ENCODE measurements around the gene EXOG. TPM values are rescaled to one million over a fixed set of nuclear protein-coding genes. Genes with fewer than 3 reads are reported as not detected.
A peak's percentile ranks its signal among the peaks of the same experiment; 100 is the strongest.

EXOG gene
- total and polyA plus RNA-seq, 10 donors: 3.9 to 20.9 (median 18.1) TPM

GRCh38 chr3:38563070-38563885, 67.1 kb downstream of the EXOG start:
- 86 to 91% (median 87%) methylated on average over 14 to 15 of the region's 15 CpGs for WGBS, 5 donors
- H3K27me3 ChIP-seq (replicated peaks in 1 of 7): peaks cover 0 to 8% (median 0%) of the 10 kb centered on the region in 7 donors
- no peak overlapping the region for H3K4me3 ChIP-seq
- no peaks in the 10 kb centered on the region for H3K9me3 ChIP-seq
- peaks cover 0 to 11% (median 0%) of the 10 kb centered on the region in 6 donors for H3K36me3 ChIP-seq
- intact Hi-C loops (cut with DNase I; ENCODE audit: low total_unique reads): no loop called here
- H3K4me1 ChIP-seq: no peaks in the 10 kb centered on the region
- no peak for TF ChIP-seq POLR2AphosphoS5 (IDR thresholded peaks at IDR 0.05)
- no peak for TF ChIP-seq POLR2A (IDR thresholded peaks at IDR 0.05)
- no peak for TF ChIP-seq CTCF (IDR thresholded peaks at IDR 0.05 in 8 of 11, conservative IDR thresholded peaks at IDR 0.05 in 3 of 11)
- DNase-seq: peak; percentile 59
- H3K27ac ChIP-seq: no peak overlapping the region

- peaks cover 0 to 11% (median 0%) of the 10 kb centered on the region in 6 donors for H3K36me3 ChIP-seq
- WGBS, 5 donors: 87 to 92% (median 91%) methylated on average over 10 of the region's 10 CpGs
- intact Hi-C loops (cut with DNase I; ENCODE audit: low total_unique reads): no loop called here
- no peak for TF ChIP-seq CTCF (IDR thresholded peaks at IDR 0.05 in 8 of 11, conservative IDR thresholded peaks at IDR 0.05 in 3 of 11)
- no peak for TF ChIP-seq POLR2AphosphoS5 (IDR thresholded peaks at IDR 0.05)
- no peak for TF ChIP-seq POLR2A (IDR thresholded peaks at IDR 0.05)
- peak; percentile 15 for DNase-seq
- peaks cover 0 to 8% (median 0%) of the 10 kb centered on the region in 7 donors for H3K27me3 ChIP-seq (replicated peaks in 1 of 7)
- no peak overlapping the region for H3K27ac ChIP-seq
- H3K9me3 ChIP-seq: no peaks in the 10 kb centered on the region
- no peak overlapping the region for H3K4me3 ChIP-seq
- no peaks in the 10 kb centered on the region for H3K4me1 ChIP-seq
Observed at GRCh38 chr3:38563886-38564270, 67.7 kb downstream of the EXOG start.

- intact Hi-C loops (cut with DNase I; ENCODE audit: low total_unique reads): no loop called here
- Histone ChIP-seq H3K4me3 (no peak overlapping the region), H3K36me3 (peaks cover 0 to 11% (median 0%) of the 10 kb centered on the region in 6 donors), H3K27me3 (replicated peaks in 1 of 7) (peaks cover 0 to 8% (median 0%) of the 10 kb centered on the region in 7 donors), H3K27ac (no peak overlapping the region), H3K4me1 (no peaks in the 10 kb centered on the region), H3K9me3 (no peaks in the 10 kb centered on the region)
- 83 to 97% (median 94%) methylated on average over 4 to 6 of the region's 6 CpGs for WGBS, 5 donors
- no peak for TF ChIP-seq POLR2AphosphoS5 (IDR thresholded peaks at IDR 0.05)
- no peak for TF ChIP-seq CTCF (IDR thresholded peaks at IDR 0.05 in 8 of 11, conservative IDR thresholded peaks at IDR 0.05 in 3 of 11)
- TF ChIP-seq POLR2A (IDR thresholded peaks at IDR 0.05): no peak
- peak; percentile 43 for DNase-seq
Observed at GRCh38 chr3:38564631-38565338, 68.6 kb downstream of the EXOG start.

All from spleen (tissue), 11 donors.